ENCODE results near the gene COA8.

DNA sequence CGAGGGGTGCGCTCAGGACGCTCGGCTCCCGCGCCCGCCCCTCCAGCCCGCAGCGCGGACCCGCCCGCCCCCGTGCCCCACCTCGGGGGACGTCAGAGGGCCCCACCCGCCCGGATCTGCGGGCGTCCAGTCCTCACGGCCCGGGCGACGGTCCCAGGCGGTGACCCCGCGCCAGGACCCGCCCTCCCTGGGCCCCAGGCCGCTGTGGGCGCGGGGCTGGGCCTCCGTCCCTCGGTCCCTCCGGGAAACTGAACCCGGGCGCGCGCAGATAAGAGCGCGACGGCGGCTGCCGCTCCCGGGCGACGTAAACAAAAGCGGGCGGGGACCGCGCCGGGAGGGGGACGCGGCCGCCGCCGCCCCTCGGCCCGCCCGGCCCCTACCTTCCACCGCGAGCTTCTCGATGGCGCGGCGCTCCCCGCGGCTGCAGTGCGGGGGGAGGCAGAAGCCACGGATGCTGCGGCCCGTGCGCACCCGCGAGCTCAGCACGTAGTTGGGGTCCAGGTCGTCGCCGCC lies 41.3 kb upstream of the COA8 start:
- TF ChIP-seq, protein P1, sequence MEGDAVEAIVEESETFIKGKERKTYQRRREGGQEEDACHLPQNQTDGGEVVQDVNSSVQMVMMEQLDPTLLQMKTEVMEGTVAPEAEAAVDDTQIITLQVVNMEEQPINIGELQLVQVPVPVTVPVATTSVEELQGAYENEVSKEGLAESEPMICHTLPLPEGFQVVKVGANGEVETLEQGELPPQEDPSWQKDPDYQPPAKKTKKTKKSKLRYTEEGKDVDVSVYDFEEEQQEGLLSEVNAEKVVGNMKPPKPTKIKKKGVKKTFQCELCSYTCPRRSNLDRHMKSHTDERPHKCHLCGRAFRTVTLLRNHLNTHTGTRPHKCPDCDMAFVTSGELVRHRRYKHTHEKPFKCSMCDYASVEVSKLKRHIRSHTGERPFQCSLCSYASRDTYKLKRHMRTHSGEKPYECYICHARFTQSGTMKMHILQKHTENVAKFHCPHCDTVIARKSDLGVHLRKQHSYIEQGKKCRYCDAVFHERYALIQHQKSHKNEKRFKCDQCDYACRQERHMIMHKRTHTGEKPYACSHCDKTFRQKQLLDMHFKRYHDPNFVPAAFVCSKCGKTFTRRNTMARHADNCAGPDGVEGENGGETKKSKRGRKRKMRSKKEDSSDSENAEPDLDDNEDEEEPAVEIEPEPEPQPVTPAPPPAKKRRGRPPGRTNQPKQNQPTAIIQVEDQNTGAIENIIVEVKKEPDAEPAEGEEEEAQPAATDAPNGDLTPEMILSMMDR (IDR thresholded peaks at IDR 0.05): no peak
- no peak for TF ChIP-seq POLR2A (IDR thresholded peaks at IDR 0.05)
